Mesenchymal stem cell (in vitro differentiated cells and primary cell): ENCODE measurements around the gene PDE1A.

Source experiments
- DNase-seq: peaks from one replicate; pipeline ENCODE4 v3.0.0-alpha.2; 2013
- H2AFZ ChIP-seq: one replicate; pipeline ENCODE4 v1.6.1; 2013; ENCODE audit warnings: low read depth, mild to moderate bottlenecking, control low read depth, inconsistent platforms, low read length, moderate library complexity
- H2AK5ac ChIP-seq: 2 replicates; pipeline ENCODE4 v1.6.1; 2013; ENCODE audit warnings: low read length, moderate library complexity, mild to moderate bottlenecking, inconsistent platforms; ENCODE audit not compliant: severe bottlenecking
- H2BK120ac ChIP-seq: one replicate; pipeline ENCODE4 v1.6.1; 2013; ENCODE audit warnings: low read depth, mild to moderate bottlenecking, inconsistent platforms, low read length, moderate library complexity
- H2BK12ac ChIP-seq, 2 experiments: one replicate each; pipeline ENCODE4 v1.6.1; 2013; ENCODE audit warnings: inconsistent platforms in 2 of 2, low read length in 2 of 2, mild to moderate bottlenecking in 2 of 2, moderate library complexity in 2 of 2, control low read depth in 1 of 2
- H2BK15ac ChIP-seq: one replicate; pipeline ENCODE4 v1.6.1; 2013; ENCODE audit warnings: mild to moderate bottlenecking, low read depth, inconsistent platforms; ENCODE audit not compliant: poor library complexity, severe bottlenecking
- H2BK5ac ChIP-seq: 2 replicates; pipeline ENCODE4 v1.6.1; 2013; ENCODE audit warnings: low read depth, mild to moderate bottlenecking, low read length, control low read depth, inconsistent platforms; ENCODE audit not compliant: poor library complexity, severe bottlenecking
- H3K14ac ChIP-seq, 2 experiments: one replicate each; pipeline ENCODE4 v1.6.1; 2013; ENCODE audit warnings: inconsistent platforms in 2 of 2, low read length in 2 of 2, control low read depth in 1 of 2, mild to moderate bottlenecking in 1 of 2, moderate library complexity in 1 of 2
- H3K18ac ChIP-seq, 2 experiments: one replicate each; pipeline ENCODE4 v1.6.1; 2013; ENCODE audit warnings: inconsistent platforms in 2 of 2, low read length in 2 of 2, control low read depth in 1 of 2, low read depth in 1 of 2, mild to moderate bottlenecking in 1 of 2
- H3K23ac ChIP-seq, 2 experiments: one replicate each; pipeline ENCODE4 v1.6.1; 2013; ENCODE audit warnings: inconsistent platforms in 2 of 2, low read length in 2 of 2, mild to moderate bottlenecking in 2 of 2, moderate library complexity in 2 of 2, control low read depth in 1 of 2
- H3K27ac ChIP-seq: 2 replicates; pipeline ENCODE4 v1.5.1; 2013; ENCODE audit warnings: mild to moderate bottlenecking, moderate library complexity, low read length, control low read depth, inconsistent platforms; ENCODE audit not compliant: poor library complexity, severe bottlenecking
- H3K27me3 ChIP-seq, 2 experiments: 2 replicates each; pipeline versions ENCODE4 v1.6.1 to v1.7.0; 2013; ENCODE audit warnings: low read length in 2 of 2, mild to moderate bottlenecking in 2 of 2, moderate library complexity in 2 of 2, control low read depth in 1 of 2, inconsistent platforms in 1 of 2; ENCODE audit not compliant: control insufficient read depth in 1 of 2, insufficient read depth in 1 of 2
- H3K36me3 ChIP-seq, 2 experiments: 2 replicates each; pipeline versions ENCODE4 v1.6.1 to v1.7.0; 2013; ENCODE audit warnings: low read length in 2 of 2, control low read depth in 1 of 2, inconsistent platforms in 1 of 2, low read depth in 1 of 2, mild to moderate bottlenecking in 1 of 2; ENCODE audit not compliant: insufficient read depth in 2 of 2, control insufficient read depth in 1 of 2
- H3K4ac ChIP-seq, 2 experiments: one replicate each; pipeline ENCODE4 v1.6.1; 2013; ENCODE audit warnings: inconsistent platforms in 2 of 2, low read length in 2 of 2, mild to moderate bottlenecking in 2 of 2, moderate library complexity in 2 of 2, control low read depth in 1 of 2, low read depth in 1 of 2
- H3K4me1 ChIP-seq: 2 replicates; pipeline ENCODE4 v1.6.1; 2013; ENCODE audit warnings: low read depth, low read length, control low read depth; ENCODE audit not compliant: control insufficient read depth, insufficient read depth
- H3K4me2 ChIP-seq: 2 replicates; pipeline ENCODE4 v1.6.1; 2013; ENCODE audit warnings: low read length, mild to moderate bottlenecking, inconsistent platforms; ENCODE audit not compliant: poor library complexity, severe bottlenecking
- H3K4me3 ChIP-seq, 2 experiments: 2 replicates each; pipeline versions ENCODE4 v1.5.1 to v1.7.0; 2013; ENCODE audit warnings: low read length in 2 of 2, mild to moderate bottlenecking in 2 of 2, control low read depth in 1 of 2, low read depth in 1 of 2; ENCODE audit not compliant: insufficient read depth in 1 of 2
- H3K79me1 ChIP-seq: replicated peaks from 2 replicates; pipeline ENCODE4 v1.6.1; 2013; ENCODE audit warnings: mild to moderate bottlenecking, control low read depth, low read length, inconsistent platforms; ENCODE audit not compliant: poor library complexity, severe bottlenecking
- H3K9ac ChIP-seq: 2 replicates; pipeline ENCODE4 v1.7.0; 2013; ENCODE audit warnings: mild to moderate bottlenecking, low read length, moderate library complexity
- H3K9me3 ChIP-seq: 2 replicates; pipeline ENCODE4 v1.7.0; 2013; ENCODE audit warnings: mild to moderate bottlenecking, low read length; ENCODE audit not compliant: control insufficient read depth
- H4K8ac ChIP-seq: one replicate; pipeline ENCODE4 v1.6.1; 2013; ENCODE audit warnings: inconsistent platforms, mild to moderate bottlenecking, low read length, moderate library complexity
- H4K91ac ChIP-seq: one replicate; pipeline ENCODE4 v1.6.1; 2013; ENCODE audit warnings: mild to moderate bottlenecking, low read length, inconsistent platforms
- WGBS: methylation state at CpG from one replicate; pipeline ENCODE4 v1.1.7; 2013; ENCODE audit warnings: mixed read lengths; 5-methylcytosine and 5-hydroxymethylcytosine counted together

The PDE1A gene

GRCh38 chr2:182173944-182174622, 252.8 kb downstream of the PDE1A start:
- Histone ChIP-seq H3K14ac (no peak overlapping the region), H2AK5ac (no peak overlapping the region), H2BK120ac (no peak overlapping the region), H2AFZ (no peak overlapping the region), H2BK15ac (no peak overlapping the region), H3K23ac (no peak overlapping the region), H3K4me3 (no peak overlapping the region), H3K79me1 (no peaks in the 10 kb centered on the region), H3K27me3 (no peaks in the 10 kb centered on the region), H3K4me2 (no peak overlapping the region), H3K18ac (no peak overlapping the region), H3K27ac (no peak overlapping the region), H2BK12ac (no peak overlapping the region), H3K9me3 (no peaks in the 10 kb centered on the region), H3K9ac (no peak overlapping the region), H3K4me1 (no peaks in the 10 kb centered on the region), H3K4ac (no peak overlapping the region), H4K8ac (no peak overlapping the region), H4K91ac (no peak overlapping the region), H2BK5ac (no peak overlapping the region), H3K36me3 (peaks cover 0 to 16% of the 10 kb centered on the region in 2 experiments)
- DNase-seq: no peak
- WGBS: 67% methylated on average over 3 of the region's 5 CpGs

DNA sequence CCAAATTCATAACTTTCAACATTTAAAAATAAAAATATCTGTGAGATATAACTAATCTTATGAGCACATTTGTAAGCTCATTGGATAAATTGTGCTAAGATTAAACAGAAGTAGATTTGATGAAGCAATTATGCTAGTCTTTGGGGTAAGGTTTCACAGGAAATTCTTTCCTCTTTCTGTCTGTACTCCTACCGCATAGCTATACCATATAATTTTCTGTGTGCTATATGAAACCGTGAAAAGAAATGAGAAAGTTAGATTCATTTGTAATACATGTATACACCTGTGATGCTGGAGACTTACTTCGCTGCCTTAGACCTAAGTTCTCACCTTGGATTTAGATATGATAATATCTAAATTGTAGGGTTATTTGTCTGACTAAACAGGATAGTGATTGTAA, 256.5 kb downstream of the PDE1A start:
- WGBS: 82% methylated on average over 2 of the region's 3 CpGs
- Histone ChIP-seq H3K14ac (no peak overlapping the region), H4K91ac (no peak overlapping the region), H2AFZ (no peak overlapping the region), H3K27ac (no peak overlapping the region), H3K18ac (no peak overlapping the region), H2BK5ac (no peak overlapping the region), H3K9me3 (no peaks in the 10 kb centered on the region), H2BK12ac (no peak overlapping the region), H4K8ac (no peak overlapping the region), H3K4ac (no peak overlapping the region), H3K79me1 (no peaks in the 10 kb centered on the region), H2BK120ac (no peak overlapping the region), H2AK5ac (no peak overlapping the region), H3K4me1 (no peaks in the 10 kb centered on the region), H3K36me3 (peaks cover 0 to 7% of the 10 kb centered on the region in 2 experiments), H3K23ac (no peak overlapping the region), H3K4me2 (no peak overlapping the region), H3K27me3 (no peaks in the 10 kb centered on the region), H3K4me3 (no peak overlapping the region), H2BK15ac (no peak overlapping the region), H3K9ac (no peak overlapping the region)
- DNase-seq: no peak

DNA sequence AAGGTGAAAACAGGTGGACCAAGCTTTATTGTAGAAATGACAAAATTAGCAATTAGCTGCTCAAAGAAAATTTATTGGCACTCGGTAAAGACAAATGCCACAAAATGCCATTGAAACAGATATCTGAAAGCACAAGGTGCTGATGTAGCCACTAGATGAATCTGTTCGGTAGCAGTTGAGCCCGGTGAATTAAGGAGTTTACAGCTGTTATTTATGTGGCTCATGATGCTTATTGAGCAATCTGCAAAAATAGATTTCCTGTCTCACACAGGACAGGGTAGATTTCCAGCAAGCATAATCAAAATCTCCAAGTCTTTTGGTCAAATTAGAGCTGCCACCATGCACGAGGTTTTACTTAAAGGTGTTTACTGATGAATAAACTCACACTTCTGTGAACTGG, 259.0 kb downstream of the PDE1A start:
- Histone ChIP-seq H3K9me3 (no peaks in the 10 kb centered on the region), H2AFZ (no peak overlapping the region), H3K79me1 (no peaks in the 10 kb centered on the region), H3K14ac (no peak overlapping the region), H3K4me2 (no peak overlapping the region), H3K18ac (no peak overlapping the region), H3K4me1 (no peaks in the 10 kb centered on the region), H3K27me3 (no peaks in the 10 kb centered on the region), H3K4me3 (no peak overlapping the region), H2BK15ac (no peak overlapping the region), H3K9ac (no peak overlapping the region), H2AK5ac (no peak overlapping the region), H2BK12ac (no peak overlapping the region), H3K4ac (no peak overlapping the region), H2BK5ac (no peak overlapping the region), H3K36me3 (peaks cover 0 to 3% of the 10 kb centered on the region in 2 experiments), H2BK120ac (no peak overlapping the region), H3K23ac (no peak overlapping the region), H4K8ac (no peak overlapping the region), H3K27ac (no peak overlapping the region), H4K91ac (no peak overlapping the region)
- no peak for DNase-seq
- 87% methylated on average over 4 of the region's 4 CpGs for WGBS

DNA sequence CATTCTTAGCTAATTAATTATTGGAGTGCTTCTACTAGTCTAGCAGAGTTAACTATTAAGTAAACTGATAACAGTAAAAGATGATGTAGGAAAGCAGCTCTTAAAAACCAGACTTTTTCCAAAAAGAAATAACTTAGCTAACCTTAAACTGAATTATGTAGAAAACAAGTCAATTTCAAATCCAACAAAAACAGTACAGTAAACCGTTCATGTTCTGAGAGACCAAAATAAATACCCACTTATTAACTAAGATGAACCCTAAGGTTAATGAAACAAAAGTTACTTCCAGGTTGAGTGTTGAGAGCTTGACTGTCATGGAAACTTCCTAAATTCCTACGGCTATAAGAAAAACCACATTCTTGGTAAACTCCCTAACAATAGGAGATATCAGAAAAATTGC, 260.0 kb downstream of the PDE1A start:
- H2AK5ac ChIP-seq: no peak overlapping the region
- 100% methylated on average over 1 of the region's 2 CpGs for WGBS

More for the DNA sequence above, 260.0 kb downstream of the PDE1A start:
- no peak overlapping the region for H3K27ac ChIP-seq
- no peak overlapping the region for H3K23ac ChIP-seq
- H3K14ac ChIP-seq: no peak overlapping the region
- no peak overlapping the region for H2BK15ac ChIP-seq
- no peak overlapping the region for H2BK120ac ChIP-seq
- H2AFZ ChIP-seq: no peak overlapping the region
- H3K4me1 ChIP-seq: no peaks in the 10 kb centered on the region
- H4K8ac ChIP-seq: no peak overlapping the region
- no peaks in the 10 kb centered on the region for H3K79me1 ChIP-seq
- H2BK12ac ChIP-seq: no peak overlapping the region
- H3K36me3 ChIP-seq: no peaks in the 10 kb centered on the region
- H3K4ac ChIP-seq: no peak overlapping the region
- no peaks in the 10 kb centered on the region for H3K9me3 ChIP-seq
- H3K4me3 ChIP-seq: no peak overlapping the region
- no peak for DNase-seq
- no peaks in the 10 kb centered on the region for H3K27me3 ChIP-seq
- no peak overlapping the region for H3K4me2 ChIP-seq
- H3K9ac ChIP-seq: no peak overlapping the region
- H3K18ac ChIP-seq: no peak overlapping the region
- no peak overlapping the region for H2BK5ac ChIP-seq
- no peak overlapping the region for H4K91ac ChIP-seq
